ENCODE results near the gene PTPRC. TPM values are rescaled to one million over a fixed set of nuclear protein-coding genes. Genes with fewer than 3 reads are reported as not detected.

The PTPRC gene
- total RNA-seq, 2 donors from 2014 or later, result 3.3 to 9.9 TPM

DNA sequence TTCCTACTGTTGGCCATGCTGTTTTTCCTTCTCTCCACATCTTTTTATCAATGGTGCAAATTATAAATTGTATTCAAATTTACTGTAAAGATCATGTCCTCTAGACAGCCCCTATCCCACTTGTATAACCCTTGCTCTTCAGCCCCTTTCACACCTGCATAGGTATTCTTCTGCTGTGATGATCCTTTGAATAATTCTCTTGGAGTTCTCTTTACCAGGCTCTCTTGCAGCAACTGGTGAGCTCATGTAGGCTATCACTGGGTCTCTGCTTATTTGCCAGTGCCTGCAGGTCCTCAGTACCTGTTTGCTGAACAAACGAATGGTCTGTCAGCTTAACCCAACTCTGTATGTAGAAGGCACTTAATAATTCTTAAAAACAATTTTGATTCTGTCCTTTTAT lies 8.2 kb downstream of the PTPRC start:
- TF ChIP-seq, protein P1, sequence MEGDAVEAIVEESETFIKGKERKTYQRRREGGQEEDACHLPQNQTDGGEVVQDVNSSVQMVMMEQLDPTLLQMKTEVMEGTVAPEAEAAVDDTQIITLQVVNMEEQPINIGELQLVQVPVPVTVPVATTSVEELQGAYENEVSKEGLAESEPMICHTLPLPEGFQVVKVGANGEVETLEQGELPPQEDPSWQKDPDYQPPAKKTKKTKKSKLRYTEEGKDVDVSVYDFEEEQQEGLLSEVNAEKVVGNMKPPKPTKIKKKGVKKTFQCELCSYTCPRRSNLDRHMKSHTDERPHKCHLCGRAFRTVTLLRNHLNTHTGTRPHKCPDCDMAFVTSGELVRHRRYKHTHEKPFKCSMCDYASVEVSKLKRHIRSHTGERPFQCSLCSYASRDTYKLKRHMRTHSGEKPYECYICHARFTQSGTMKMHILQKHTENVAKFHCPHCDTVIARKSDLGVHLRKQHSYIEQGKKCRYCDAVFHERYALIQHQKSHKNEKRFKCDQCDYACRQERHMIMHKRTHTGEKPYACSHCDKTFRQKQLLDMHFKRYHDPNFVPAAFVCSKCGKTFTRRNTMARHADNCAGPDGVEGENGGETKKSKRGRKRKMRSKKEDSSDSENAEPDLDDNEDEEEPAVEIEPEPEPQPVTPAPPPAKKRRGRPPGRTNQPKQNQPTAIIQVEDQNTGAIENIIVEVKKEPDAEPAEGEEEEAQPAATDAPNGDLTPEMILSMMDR (IDR thresholded peaks at IDR 0.05), result no peak
- no peak for TF ChIP-seq POLR2A (IDR thresholded peaks at IDR 0.05)
- H3K4me3 ChIP-seq, result no peak overlapping the region
- H3K27ac ChIP-seq, result no peak overlapping the region
- 33 to 44% methylated on average over 1 of the region's 1 CpG for WGBS, 2 donors
- ATAC-seq (no peak), DNase-seq (no peak)
- H3K27me3 ChIP-seq, result no peaks in the 10 kb centered on the region
- no peaks in the 10 kb centered on the region for H3K4me1 ChIP-seq
- no peaks in the 10 kb centered on the region for H3K9me3 ChIP-seq
- no peaks in the 10 kb centered on the region for H3K36me3 ChIP-seq (replicated peaks in 1 of 2; ENCODE audit: insufficient read depth in 1 of 2, low read depth in 2 of 2)
- intact Hi-C loops (cut with DNase I), result no loop called here

DNA sequence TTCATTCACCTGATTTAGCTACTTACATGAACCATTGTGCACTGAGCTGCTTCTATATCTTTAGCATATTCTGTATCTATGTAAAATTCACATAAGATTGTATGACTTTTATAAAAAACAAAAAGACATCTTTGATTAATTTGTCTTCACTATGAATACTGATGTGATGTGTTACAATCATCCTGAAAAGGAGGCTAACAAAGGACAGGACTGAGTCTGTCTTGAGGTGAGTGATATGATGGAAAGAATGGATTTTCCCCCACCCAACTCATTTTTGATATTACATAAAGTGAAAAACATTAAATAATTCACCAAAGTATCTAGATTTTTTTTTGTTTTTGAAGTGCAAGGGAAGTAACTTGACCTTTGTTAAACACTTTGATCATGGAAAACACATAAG lies 9.8 kb downstream of the PTPRC start:
- Histone ChIP-seq H3K9me3 (no peaks in the 10 kb centered on the region), H3K27ac (no peak overlapping the region), H3K27me3 (no peaks in the 10 kb centered on the region), H3K36me3 (replicated peaks in 1 of 2; ENCODE audit: insufficient read depth in 1 of 2, low read depth in 2 of 2) (no peaks in the 10 kb centered on the region), H3K4me3 (no peak overlapping the region), H3K4me1 (no peaks in the 10 kb centered on the region)
- DNase-seq (no peak), ATAC-seq (no peak)
- TF ChIP-seq, protein P1 (IDR thresholded peaks at IDR 0.05), result no peak
- no peak for TF ChIP-seq POLR2A (IDR thresholded peaks at IDR 0.05)
- intact Hi-C loops (cut with DNase I), result no loop called here

GRCh38 chr1:198649232-198649967 lies 10.6 kb downstream of the PTPRC start:
- Histone ChIP-seq H3K27me3 (no peaks in the 10 kb centered on the region), H3K36me3 (replicated peaks in 1 of 2; ENCODE audit: insufficient read depth in 1 of 2, low read depth in 2 of 2) (no peaks in the 10 kb centered on the region), H3K4me1 (no peaks in the 10 kb centered on the region), H3K9me3 (no peaks in the 10 kb centered on the region), H3K4me3 (no peak overlapping the region), H3K27ac (no peak overlapping the region)
- ATAC-seq, result no peak
- no peak for DNase-seq
- no peak for TF ChIP-seq POLR2A (IDR thresholded peaks at IDR 0.05)
- TF ChIP-seq, protein P1 (IDR thresholded peaks at IDR 0.05), result no peak
- 70 to 78% methylated on average over 5 of the region's 5 CpGs for WGBS, 2 donors
- intact Hi-C loops (cut with DNase I), result no loop called here

- Histone ChIP-seq H3K4me1 (no peaks in the 10 kb centered on the region), H3K27ac (no peak overlapping the region), H3K4me3 (no peak overlapping the region), H3K36me3 (replicated peaks in 1 of 2; ENCODE audit: insufficient read depth in 1 of 2, low read depth in 2 of 2) (no peaks in the 10 kb centered on the region), H3K27me3 (no peaks in the 10 kb centered on the region), H3K9me3 (no peaks in the 10 kb centered on the region)
- intact Hi-C loops (cut with DNase I), result no loop called here
- no peak for TF ChIP-seq POLR2A (IDR thresholded peaks at IDR 0.05)
- TF ChIP-seq, protein P1 (IDR thresholded peaks at IDR 0.05), result no peak
- DNase-seq (no peak), ATAC-seq (no peak)
- 66 to 71% methylated on average over 2 of the region's 2 CpGs for WGBS, 2 donors
Observed at GRCh38 chr1:198649968-198650338, 11.1 kb downstream of the PTPRC start.

- H3K36me3 ChIP-seq (replicated peaks in 1 of 2; ENCODE audit: insufficient read depth in 1 of 2, low read depth in 2 of 2), result no peaks in the 10 kb centered on the region
- TF ChIP-seq, protein P1 (IDR thresholded peaks at IDR 0.05), result no peak
- no peak for TF ChIP-seq POLR2A (IDR thresholded peaks at IDR 0.05)
- ATAC-seq (no peak), DNase-seq (no peak)
- H3K27me3 ChIP-seq, result no peaks in the 10 kb centered on the region
- intact Hi-C loops (cut with DNase I), result no loop called here
- no peak overlapping the region for H3K27ac ChIP-seq
- no peaks in the 10 kb centered on the region for H3K9me3 ChIP-seq
- 34 to 42% methylated on average over 1 of the region's 1 CpG for WGBS, 2 donors
- H3K4me3 ChIP-seq, result no peak overlapping the region
- H3K4me1 ChIP-seq, result no peaks in the 10 kb centered on the region
Observed at GRCh38 chr1:198650506-198650905, 11.7 kb downstream of the PTPRC start.
